ENCODE data around the gene TMEM144.

GRCh38 chr4:158161551-158162354, 48.5 kb upstream of the TMEM144 start:
- TF ChIP-seq CTCF (IDR thresholded peaks at IDR 0.05; ENCODE audit: low read depth, low read length) (no peak), POLR2A (IDR thresholded peaks at IDR 0.05; ENCODE audit: extremely low read depth, insufficient read length) (no peak), MAX (IDR thresholded peaks at IDR 0.05; ENCODE audit: low read depth, low read length) (no peak), MYC (IDR thresholded peaks at IDR 0.05; ENCODE audit: low read depth, low read length) (no peak)

All from NB4 (cell line).